ENCODE measurements around the gene CARMIL1. TPM values are rescaled to one million over a fixed set of nuclear protein-coding genes. Genes with fewer than 3 reads are reported as not detected.

CARMIL1 gene
- total RNA-seq, 4 donors from 2014 or later = 13.9 to 47.6 (median 30.4) TPM

- no peak for TF ChIP-seq CTCF (IDR thresholded peaks at IDR 0.05; ENCODE audit: low read depth)
These were observed 265.7 kb downstream of the CARMIL1 start for GRCh38 chr6:25544833-25545232.

- TF ChIP-seq CTCF (IDR thresholded peaks at IDR 0.05; ENCODE audit: low read depth) = no peak
These were observed 268.6 kb downstream of the CARMIL1 start for GRCh38 chr6:25547797-25548196.

- no peak for TF ChIP-seq CTCF (IDR thresholded peaks at IDR 0.05; ENCODE audit: low read depth)
These were observed 269.3 kb downstream of the CARMIL1 start for GRCh38 chr6:25548451-25548850.

- TF ChIP-seq CTCF (IDR thresholded peaks at IDR 0.05; ENCODE audit: low read depth) = no peak
These were observed 271.5 kb downstream of the CARMIL1 start for GRCh38 chr6:25550631-25551030.

- TF ChIP-seq CTCF (IDR thresholded peaks at IDR 0.05; ENCODE audit: low read depth) = no peak
These were observed 274.3 kb downstream of the CARMIL1 start for GRCh38 chr6:25553502-25553901.

- TF ChIP-seq CTCF (IDR thresholded peaks at IDR 0.05; ENCODE audit: low read depth) = no peak
These were observed 276.0 kb downstream of the CARMIL1 start for GRCh38 chr6:25555188-25555587.

GRCh38 chr6:25556516-25556915 is 277.3 kb downstream of the CARMIL1 start:
- TF ChIP-seq CTCF (IDR thresholded peaks at IDR 0.05; ENCODE audit: low read depth) = no peak

Measured in subcutaneous adipose tissue (tissue), 4 donors.